BLaER1 (cell line): ENCODE data around the gene DHX16.

ENCODE experiments used
- H3K27ac ChIP-seq: shearing (Covaris generic); formaldehyde crosslinking; 2 replicates; pipeline ENCODE4 v1.8.1; 2022
- H3K27me3 ChIP-seq: shearing (Covaris generic); formaldehyde crosslinking; 2 replicates; pipeline ENCODE4 v1.8.1; 2022
- H3K36me3 ChIP-seq: shearing (Covaris generic); formaldehyde crosslinking; 2 replicates; pipeline ENCODE4 v1.8.1; 2022
- H3K4me1 ChIP-seq: shearing (Covaris generic); formaldehyde crosslinking; 2 replicates; pipeline ENCODE4 v1.8.1; 2022
- H3K4me2 ChIP-seq: shearing (Covaris generic); formaldehyde crosslinking; 2 replicates; pipeline ENCODE4 v1.8.1; 2022
- H3K4me3 ChIP-seq: shearing (Covaris generic); formaldehyde crosslinking; 2 replicates; pipeline ENCODE4 v1.8.1; 2022
- H3K9ac ChIP-seq: shearing (Covaris generic); formaldehyde crosslinking; 2 replicates; pipeline ENCODE4 v1.8.1; 2022
- H3K9me3 ChIP-seq: shearing (Covaris generic); formaldehyde crosslinking; 2 replicates; pipeline ENCODE4 v1.8.1; 2022
- H4K20me1 ChIP-seq: shearing (Covaris generic); formaldehyde crosslinking; 2 replicates; pipeline ENCODE4 v1.8.1; 2022
- Cebpa-rat ChIP-seq: shearing (Covaris generic); IDR thresholded peaks from 2 replicates; pipeline ENCODE4 v1.8.1; 2022

Gene DHX16

GRCh38 chr6:30615958-30616810 is 56.6 kb downstream of the DHX16 start:
- Histone ChIP-seq H3K9me3 (no peaks in the 10 kb centered on the region), H3K4me3 (peak overlapping the region; percentile 82), H4K20me1 (peaks cover 35% of the 10 kb centered on the region), H3K9ac (peak overlapping the region; percentile 99), H3K36me3 (peaks cover 51% of the 10 kb centered on the region), H3K27ac (peak overlapping the region; percentile 98), H3K4me1 (peaks cover 49% of the 10 kb centered on the region), H3K4me2 (peak overlapping the region; percentile 80), H3K27me3 (no peaks in the 10 kb centered on the region)
- TF ChIP-seq Cebpa-rat, result no peak

- peak overlapping the region; percentile 98 for H3K27ac ChIP-seq
- peak overlapping the region; percentile 99 for H3K9ac ChIP-seq
- H4K20me1 ChIP-seq, result peaks cover 43% of the 10 kb centered on the region
- H3K27me3 ChIP-seq, result no peaks in the 10 kb centered on the region
- TF ChIP-seq Cebpa-rat, result no peak
- H3K36me3 ChIP-seq, result peaks cover 51% of the 10 kb centered on the region
- peak overlapping the region; percentile 80 for H3K4me2 ChIP-seq
- H3K9me3 ChIP-seq, result no peaks in the 10 kb centered on the region
- peaks cover 57% of the 10 kb centered on the region for H3K4me1 ChIP-seq
- peak overlapping the region; percentile 82 for H3K4me3 ChIP-seq
Measured at GRCh38 chr6:30615219-30615957, 57.4 kb downstream of the DHX16 start.

GRCh38 chr6:30614843-30615218 is 58.0 kb downstream of the DHX16 start:
- Histone ChIP-seq H4K20me1 (peaks cover 45% of the 10 kb centered on the region), H3K4me1 (peaks cover 62% of the 10 kb centered on the region), H3K27me3 (no peaks in the 10 kb centered on the region), H3K27ac (peak overlapping the region; percentile 98), H3K9ac (peak overlapping the region; percentile 99), H3K4me3 (peak overlapping the region; percentile 82), H3K4me2 (peak overlapping the region; percentile 94), H3K36me3 (peaks cover 51% of the 10 kb centered on the region), H3K9me3 (no peaks in the 10 kb centered on the region)
- TF ChIP-seq Cebpa-rat, result peak; percentile 85

GRCh38 chr6:30614044-30614842 is 58.6 kb downstream of the DHX16 start:
- peak overlapping the region; percentile 82 for H3K4me3 ChIP-seq

GRCh38 chr6:30613251-30614043 is 59.4 kb downstream of the DHX16 start:
- Histone ChIP-seq H3K27me3 (no peaks in the 10 kb centered on the region), H3K9me3 (no peaks in the 10 kb centered on the region), H3K36me3 (peaks cover 59% of the 10 kb centered on the region), H3K27ac (peak overlapping the region; percentile 98), H4K20me1 (peaks cover 55% of the 10 kb centered on the region), H3K4me2 (peak overlapping the region; percentile 94), H3K4me1 (peaks cover 65% of the 10 kb centered on the region), H3K9ac (peak overlapping the region; percentile 99), H3K4me3 (peak overlapping the region; percentile 82)
- no peak for TF ChIP-seq Cebpa-rat

More at GRCh38 chr6:30614044-30614842, 58.6 kb downstream of the DHX16 start:
- H3K9ac ChIP-seq, result peak overlapping the region; percentile 99
- H3K9me3 ChIP-seq, result no peaks in the 10 kb centered on the region
- TF ChIP-seq Cebpa-rat, result no peak
- H3K27me3 ChIP-seq, result no peaks in the 10 kb centered on the region
- peaks cover 51% of the 10 kb centered on the region for H3K36me3 ChIP-seq
- H3K27ac ChIP-seq, result peak overlapping the region; percentile 98
- peaks cover 48% of the 10 kb centered on the region for H4K20me1 ChIP-seq
- H3K4me1 ChIP-seq, result peaks cover 65% of the 10 kb centered on the region
- peak overlapping the region; percentile 94 for H3K4me2 ChIP-seq

GRCh38 chr6:30612687-30613248 is 60.0 kb downstream of the DHX16 start:
- Histone ChIP-seq H4K20me1 (peaks cover 62% of the 10 kb centered on the region), H3K27me3 (no peaks in the 10 kb centered on the region), H3K4me2 (peak overlapping the region; percentile 94), H3K4me1 (peaks cover 69% of the 10 kb centered on the region), H3K27ac (peak overlapping the region; percentile 98), H3K9me3 (no peaks in the 10 kb centered on the region), H3K36me3 (peaks cover 66% of the 10 kb centered on the region), H3K9ac (peak overlapping the region; percentile 99), H3K4me3 (no peak overlapping the region)
- no peak for TF ChIP-seq Cebpa-rat

GRCh38 chr6:30612213-30612612 is 60.6 kb downstream of the DHX16 start:
- H3K4me3 ChIP-seq, result no peak overlapping the region
- H3K36me3 ChIP-seq, result peaks cover 70% of the 10 kb centered on the region
- peak overlapping the region; percentile 98; the same call in 1 of the 2 replicates for H3K27ac ChIP-seq
- H3K9ac ChIP-seq, result no peak overlapping the region
- no peaks in the 10 kb centered on the region for H3K9me3 ChIP-seq
- no peak for TF ChIP-seq Cebpa-rat
- no peaks in the 10 kb centered on the region for H3K27me3 ChIP-seq
- H3K4me1 ChIP-seq, result peaks cover 74% of the 10 kb centered on the region
- peak overlapping the region; percentile 94 for H3K4me2 ChIP-seq
- peaks cover 66% of the 10 kb centered on the region for H4K20me1 ChIP-seq

- H3K27ac ChIP-seq, result no peak overlapping the region
- H3K36me3 ChIP-seq, result peaks cover 69% of the 10 kb centered on the region
- H3K4me3 ChIP-seq, result no peak overlapping the region
- H3K9ac ChIP-seq, result no peak overlapping the region
- TF ChIP-seq Cebpa-rat, result no peak
- H3K9me3 ChIP-seq, result no peaks in the 10 kb centered on the region
- H4K20me1 ChIP-seq, result peaks cover 66% of the 10 kb centered on the region
- H3K4me1 ChIP-seq, result peaks cover 78% of the 10 kb centered on the region
- no peaks in the 10 kb centered on the region for H3K27me3 ChIP-seq
- H3K4me2 ChIP-seq, result peak overlapping the region; percentile 94
Measured at GRCh38 chr6:30611856-30612194, 61.0 kb downstream of the DHX16 start.
